Suppressor macrophage treated with lipopolysaccharide for 1 hour (primary cell): ENCODE data around the gene ITGB3.

ENCODE experiments used
- DNase-seq, 3 donors: peaks; one replicate each; pipeline ENCODE4 v3.0.0-alpha.2; 2020 to 2022

ITGB3 gene

DNA sequence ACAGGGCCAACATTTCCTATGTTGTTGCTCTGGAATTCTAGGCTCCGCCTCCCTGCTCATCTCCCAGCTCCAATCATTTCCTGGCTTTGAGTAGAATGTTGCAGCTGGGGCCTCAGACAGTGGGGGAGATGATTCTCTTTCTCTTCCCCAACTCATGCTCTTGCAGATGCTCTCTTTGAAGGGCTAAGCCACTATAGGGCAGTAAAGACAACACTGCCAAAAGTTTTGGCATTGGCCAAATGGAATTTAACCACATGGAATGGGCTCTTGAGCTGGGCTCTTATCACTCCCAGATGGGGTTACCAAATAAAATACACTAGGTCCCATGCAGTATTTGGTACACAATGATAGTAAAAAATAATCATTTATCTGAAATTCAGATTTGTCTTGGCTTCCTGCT, 50.6 kb downstream of the ITGB3 start:
- DNase-seq = no peak

DNA sequence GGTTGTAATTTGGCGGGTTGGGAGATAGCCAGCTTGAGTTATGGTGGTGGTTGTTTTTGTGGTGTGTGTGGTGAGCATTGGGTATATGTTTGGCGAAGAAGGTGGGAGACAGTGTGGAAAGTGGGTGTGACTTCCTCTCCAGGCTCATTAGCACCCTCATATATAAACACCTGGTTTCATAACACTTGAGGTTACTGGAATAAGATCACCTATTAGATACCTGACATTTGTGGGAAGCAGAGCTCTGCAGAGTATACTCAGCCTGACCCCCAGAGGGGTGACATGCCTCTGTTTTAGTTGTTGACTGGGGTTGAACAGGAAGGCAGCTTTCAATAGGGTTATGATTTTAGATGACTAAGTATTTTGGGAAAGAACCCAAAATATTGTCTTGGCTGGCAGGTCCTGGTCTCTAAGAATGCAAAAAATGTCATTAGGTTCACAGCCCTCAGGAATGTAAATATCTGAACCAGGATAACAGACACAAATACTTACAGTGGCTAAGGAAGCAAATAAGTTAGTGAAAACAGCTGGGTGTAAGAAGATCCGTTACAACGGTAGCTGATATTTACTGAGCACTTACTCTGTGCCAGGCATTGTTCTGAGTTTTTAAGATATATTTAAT, 51.8 kb downstream of the ITGB3 start:
- no peak for DNase-seq

DNA sequence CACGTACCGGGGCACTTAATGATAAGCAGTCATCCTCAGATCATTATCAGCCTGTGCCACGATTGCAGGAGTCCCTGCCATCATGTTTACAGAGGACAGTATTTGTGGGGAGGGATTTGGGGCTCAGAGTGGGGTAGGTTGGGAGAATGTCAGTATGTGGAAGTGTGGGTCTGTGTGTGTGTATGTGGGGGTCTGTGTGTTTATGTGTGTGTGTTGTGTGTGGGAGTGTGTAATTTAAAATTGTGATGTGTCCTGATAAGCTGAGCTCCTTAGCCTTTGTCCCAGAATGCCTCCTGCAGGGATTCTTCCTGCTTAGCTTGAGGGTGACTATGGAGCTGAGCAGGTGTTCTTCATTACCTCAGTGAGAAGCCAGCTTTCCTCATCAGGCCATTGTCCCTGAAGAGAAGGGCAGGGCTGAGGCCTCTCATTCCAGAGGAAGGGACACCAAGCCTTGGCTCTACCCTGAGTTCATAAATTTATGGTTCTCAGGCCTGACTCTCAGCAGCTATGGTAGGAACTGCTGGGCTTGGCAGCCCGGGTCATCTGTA, 56.6 kb downstream of the ITGB3 start:
- no peak for DNase-seq

DNA sequence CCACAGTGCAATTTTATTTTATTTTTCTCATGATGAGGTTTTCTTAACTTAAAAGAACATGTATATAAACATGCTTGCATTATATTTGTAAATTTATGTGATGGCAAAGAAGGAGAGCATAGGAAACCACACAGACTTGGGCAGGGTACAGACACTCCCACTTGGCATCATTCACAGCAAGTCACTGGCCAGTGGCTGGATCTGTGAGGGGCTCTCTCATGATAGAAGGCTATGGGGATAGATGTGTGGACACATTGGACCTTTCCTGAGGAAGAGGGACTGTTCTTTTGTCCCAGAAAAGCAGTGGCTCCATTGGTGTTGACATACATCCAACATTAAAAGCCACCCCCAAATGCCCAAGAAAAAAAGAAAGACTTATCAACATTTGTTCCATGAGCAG, 57.8 kb downstream of the ITGB3 start:
- DNase-seq = no peak

DNA sequence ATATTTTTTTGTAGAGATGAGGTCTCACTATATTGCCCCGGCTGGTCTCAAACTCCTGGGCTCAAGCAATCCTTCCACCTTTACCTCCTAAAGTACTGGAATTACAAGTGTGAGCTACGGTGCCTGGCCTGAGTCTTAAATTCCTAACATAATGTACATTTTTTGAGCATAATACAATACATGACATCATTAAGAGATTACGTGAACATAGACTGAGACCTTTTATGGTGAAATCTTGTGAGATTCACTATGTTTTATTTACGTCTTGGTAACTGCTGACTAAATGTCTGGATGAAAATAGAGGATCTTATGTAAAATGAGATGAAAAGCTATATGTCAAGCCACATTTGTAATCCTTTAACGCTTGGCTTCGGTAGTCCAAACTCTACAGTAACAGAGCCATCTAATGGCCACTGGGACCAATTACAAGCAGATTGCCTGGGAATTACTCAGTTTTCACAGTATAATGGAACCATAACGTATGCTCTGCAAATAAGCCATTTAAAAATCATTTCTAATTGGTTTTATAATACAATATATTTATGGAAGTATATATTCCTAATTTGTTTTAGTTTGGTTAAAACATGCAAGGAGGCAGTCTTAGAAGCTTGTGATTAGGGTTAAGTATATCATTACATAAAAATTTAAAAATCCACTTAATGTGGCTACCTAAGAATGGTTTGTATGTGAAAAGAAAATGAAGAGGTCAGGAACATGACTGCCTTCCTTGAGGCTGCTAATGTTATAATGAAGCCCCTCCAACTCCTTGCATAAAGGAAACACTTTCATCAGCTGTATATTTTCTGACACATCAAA, 62.0 kb downstream of the ITGB3 start:
- peak; percentile 70 to 90 (median 84) for DNase-seq

DNA sequence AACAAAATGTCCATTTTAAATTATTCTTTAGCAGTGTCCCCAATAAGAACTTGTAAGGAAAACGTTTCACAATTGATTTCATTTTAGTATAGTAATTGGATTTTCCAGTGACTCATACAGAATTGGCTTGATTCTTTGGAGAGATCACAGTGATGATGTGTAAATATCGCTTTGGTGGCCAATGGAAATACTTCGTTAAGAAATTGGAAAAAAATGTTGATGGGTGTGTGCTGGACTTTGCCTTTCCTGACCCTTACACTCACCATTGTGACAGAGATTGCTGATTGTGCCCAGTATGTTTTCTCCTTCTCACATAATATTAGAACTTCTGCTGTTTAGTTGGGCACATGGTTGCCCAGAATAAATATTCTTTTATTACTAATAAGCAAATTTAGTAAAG, 62.7 kb downstream of the ITGB3 start:
- peak; percentile 46 to 93 (median 80) for DNase-seq

DNA sequence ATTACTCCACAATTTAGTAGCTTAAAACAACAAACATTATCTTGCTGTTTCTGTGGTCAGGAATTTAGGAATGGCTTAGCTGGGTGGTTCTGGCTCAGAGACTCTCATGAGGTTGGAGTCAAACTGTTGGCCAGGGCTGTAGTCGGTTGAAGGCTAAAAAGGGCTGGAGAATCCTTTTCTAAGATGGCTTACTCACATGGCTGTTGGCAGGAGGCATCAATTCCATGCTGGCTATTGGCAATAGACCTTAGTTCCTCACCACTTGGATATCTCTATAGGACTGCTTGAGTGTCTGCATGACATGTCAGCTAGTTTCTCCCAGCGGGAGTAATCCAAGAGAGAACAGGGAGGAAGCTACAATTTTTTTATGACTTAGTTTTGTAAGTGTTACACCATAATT, 63.5 kb downstream of the ITGB3 start:
- no peak for DNase-seq

DNA sequence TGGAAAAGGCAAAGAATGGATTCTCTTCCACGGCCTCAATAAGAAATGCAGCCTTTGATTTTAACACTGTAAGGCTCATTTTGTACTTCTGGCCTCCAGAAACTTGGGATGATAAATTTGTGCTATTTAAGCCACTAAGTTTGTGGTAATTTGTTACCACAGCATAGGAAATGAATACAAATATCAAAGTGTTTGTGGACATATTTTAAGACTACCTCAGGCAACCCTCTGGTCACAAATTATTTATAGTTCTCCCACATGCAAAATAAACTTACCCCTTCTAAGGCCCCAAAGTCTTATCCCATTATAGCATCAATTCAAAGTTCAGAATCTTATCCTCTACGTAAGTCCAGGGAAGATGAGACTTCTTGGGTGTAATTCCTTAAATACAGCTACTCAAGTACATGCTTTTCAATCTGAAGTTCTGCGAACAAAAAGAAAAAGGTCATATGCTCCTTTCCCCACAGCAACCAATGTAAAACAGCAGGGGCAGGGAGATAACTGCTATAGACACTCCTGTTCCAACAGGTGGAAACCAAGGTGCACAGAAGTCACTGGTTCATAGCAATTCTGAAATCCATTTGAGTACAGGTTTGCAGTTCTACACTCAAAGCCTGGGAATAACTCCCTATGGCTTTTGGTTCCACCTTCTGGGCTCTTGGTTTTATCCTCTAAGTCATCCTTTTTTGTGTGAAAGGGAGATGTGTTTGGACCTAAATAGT, 64.7 kb downstream of the ITGB3 start:
- DNase-seq = no peak

DNA sequence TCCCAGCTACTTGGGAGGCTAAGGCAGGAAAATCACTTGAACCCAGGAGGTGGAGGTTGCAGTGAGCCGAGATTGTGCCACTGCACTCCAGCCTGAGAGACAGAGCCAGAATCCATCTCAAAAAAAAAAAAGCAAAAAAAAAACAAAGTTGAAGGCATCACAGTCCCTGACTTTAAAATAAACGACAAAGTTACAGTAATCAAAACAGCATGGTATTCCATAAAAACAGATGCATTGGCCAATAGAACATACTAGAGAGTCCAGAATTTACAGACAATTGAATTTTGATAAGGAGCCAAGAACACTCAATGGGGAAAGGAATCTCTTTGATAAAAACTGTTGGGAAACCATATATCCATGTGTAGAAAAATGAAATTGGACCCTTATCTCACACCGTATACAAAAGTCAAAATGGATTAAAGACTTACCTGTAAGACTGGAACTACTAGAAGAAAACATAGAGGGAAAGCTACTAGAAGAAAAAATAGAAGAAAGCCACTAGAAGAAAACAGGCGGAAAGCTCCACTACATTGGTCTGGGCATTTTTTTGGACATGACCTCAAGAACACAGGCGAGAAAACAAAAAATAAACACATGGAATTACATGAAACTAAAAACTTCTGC, 67.4 kb downstream of the ITGB3 start:
- DNase-seq = no peak

DNA sequence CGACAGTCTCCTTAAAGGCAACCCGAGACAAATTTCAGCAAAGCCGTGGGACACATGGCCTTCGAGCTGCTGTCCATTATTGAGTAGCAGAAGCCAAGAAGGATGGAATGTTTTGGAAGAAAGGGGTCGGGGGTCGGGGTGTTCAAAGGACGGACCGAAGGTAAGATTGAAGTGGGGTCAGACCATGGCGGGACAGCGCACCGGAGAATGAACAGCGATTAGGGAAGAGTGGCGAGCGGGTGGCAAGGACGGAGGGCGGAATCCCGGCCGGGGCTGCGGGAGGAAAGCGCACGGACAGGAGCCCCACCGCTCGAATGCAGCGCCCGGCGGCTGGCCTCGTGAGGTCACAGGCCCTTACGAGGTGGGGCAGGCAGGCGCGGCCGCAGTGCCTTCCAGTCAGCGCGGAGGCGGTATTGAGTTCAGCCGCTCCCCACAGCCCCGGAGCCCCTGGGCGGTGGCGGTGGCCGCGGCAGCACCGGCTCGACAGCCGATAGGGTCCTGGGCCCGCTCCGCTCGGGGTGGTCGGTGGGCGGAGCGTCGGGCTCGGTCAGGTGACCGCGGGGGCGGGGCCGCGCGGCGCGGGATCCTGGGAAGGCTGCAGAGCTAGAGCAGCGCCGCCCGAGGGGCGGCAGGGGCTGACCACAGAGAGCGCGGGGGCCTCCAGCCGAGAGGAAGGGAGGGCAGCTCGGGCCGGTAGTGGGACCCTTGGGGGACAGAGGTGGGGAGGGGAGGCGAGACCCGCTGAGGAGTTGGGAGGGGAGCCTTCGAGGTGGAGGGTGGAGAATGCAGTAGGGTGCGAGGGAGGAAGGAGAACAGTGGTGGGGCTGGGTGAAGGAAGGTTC, 70.0 kb downstream of the ITGB3 start, which contains the start of gene EFCAB13:
TSS of gene EFCAB13 (plus strand) at position 574 of the 842 bp plus-strand sequence. CDS start 4,399 bp downstream, outside the sequence.
- peak; percentile 77 to 92 (median 92) for DNase-seq

DNA sequence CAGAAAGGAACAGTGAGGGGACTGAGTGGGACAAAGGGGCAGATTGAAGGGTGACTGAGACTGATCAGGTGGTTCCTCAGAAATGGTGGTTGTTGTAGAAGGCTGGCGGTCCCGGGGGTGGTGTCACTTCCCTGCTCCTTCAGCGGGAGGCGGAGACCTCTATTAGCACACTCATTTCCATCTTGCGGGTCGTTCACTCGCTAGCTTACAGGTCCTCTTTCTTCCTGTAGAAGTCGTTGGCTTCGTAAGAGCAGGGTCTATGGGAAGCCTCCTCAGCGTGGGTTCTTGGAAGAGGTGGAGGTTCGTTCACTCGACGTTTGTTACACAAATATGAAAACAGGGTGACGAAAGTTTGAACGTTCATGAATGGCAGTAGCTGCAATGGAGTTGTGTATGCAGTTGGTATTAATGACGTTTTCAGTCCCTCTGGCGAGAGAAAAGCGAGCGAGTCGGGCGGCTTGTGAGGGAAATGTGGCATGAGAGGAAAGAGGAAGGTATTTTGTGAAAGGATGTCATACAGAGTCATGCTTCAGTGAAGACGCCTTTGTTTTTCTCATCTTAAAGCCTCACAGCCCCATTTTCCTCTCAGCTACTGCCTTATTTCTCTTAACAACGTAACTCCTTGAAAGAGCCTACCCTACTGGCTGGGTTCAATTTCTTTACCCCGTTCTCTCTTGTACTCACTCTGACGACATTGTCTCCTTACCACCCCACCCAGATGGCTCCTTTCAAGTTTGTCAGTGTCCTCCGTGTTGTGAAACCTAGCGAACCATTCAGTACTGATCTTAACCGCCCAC, 70.8 kb downstream of the ITGB3 start:
- peak; percentile 71 to 78 (median 78) for DNase-seq

DNA sequence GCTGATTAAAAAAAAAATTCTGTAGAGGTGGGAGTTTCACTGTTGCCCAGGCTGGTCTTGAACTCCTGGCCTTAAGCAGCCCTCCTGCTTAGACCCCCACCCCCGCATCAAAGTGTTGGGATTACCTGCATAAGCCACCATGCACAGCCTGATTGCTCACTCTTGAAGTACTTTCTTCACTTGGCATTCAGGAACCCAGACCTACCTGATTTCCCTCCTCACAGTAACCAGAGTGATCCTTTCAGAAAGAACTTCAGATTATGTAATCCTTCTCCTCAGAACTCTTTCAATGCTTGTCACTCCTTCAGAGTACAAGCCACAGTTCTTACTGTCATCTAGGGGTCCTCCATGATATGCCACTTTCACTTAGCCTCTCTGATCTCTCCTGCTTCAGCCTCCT, 71.5 kb downstream of the ITGB3 start:
- no peak for DNase-seq

DNA sequence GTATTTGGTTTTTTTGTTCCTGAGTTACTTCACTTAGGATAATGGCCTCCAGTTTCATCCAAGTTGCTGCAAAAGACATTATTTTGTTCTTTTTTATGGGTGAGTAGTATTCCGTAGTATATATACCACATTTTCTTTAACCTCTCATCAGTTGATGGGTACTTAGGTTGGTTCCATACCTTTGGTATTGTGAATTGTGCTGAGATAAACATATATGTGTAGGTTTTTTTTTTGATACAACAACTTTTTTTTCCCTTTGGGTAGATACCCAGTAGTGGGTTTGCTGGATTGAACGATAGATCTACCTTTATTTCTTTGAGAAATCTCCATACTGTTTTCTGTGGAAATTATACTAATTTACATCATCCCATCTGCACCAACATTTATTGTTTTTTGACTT, 76.9 kb downstream of the ITGB3 start:
- DNase-seq = no peak

DNA sequence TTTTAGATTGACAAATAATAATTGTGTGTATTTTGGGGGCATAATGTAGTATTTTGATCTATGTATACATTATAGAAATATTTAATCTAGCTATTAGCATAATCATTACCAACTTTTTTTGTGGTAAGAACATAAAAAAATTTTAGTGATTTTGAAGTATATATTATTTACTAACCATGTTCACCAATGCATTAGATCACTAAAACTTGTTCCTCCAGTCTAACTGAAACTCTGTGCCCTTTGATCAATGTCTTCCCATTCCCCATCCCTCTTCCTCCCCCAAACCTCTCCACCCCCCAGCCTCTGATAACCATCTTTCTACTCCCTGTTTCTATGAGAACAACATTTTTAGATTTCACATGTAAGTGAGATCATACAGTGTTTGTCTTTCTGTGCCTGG, 78.7 kb downstream of the ITGB3 start:
- DNase-seq = no peak

DNA sequence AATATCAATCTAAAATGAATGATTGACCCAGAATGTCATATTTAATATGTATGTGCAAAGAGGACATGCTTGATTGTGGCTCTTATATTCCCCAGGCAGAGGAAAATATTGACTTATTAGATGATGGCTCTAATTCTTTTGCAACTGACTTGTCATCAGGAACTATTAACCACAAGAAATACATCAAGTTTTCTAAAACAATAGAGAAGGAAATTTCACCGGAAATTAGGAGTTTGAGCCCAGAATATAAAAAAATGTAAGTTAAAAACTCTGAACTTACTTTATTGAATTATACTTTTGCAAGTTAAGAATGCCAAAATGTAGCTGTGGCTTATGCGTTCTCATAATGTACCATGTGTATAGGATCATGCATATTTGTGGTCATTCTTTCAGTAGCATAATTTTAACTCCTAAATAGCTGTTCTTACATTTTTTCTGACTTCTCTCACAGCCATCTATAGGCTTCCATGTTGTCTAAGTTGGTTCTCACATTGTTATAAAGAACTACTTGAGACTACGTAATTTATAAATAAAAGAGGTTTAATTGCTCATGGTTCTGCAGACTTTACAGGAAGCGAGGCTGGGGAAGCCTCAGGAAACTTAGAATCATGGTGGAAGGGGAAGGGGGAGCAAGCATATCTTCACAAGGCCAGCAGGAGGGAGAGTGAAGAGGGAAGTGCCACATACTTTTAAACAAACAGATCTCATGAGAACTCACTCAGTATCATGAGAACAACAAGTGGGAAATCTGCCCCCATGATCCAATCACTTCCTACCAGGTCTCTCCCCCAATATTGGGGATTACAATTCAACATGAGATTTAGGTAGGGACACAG, 81.7 kb downstream of the ITGB3 start:
- no peak for DNase-seq

DNA sequence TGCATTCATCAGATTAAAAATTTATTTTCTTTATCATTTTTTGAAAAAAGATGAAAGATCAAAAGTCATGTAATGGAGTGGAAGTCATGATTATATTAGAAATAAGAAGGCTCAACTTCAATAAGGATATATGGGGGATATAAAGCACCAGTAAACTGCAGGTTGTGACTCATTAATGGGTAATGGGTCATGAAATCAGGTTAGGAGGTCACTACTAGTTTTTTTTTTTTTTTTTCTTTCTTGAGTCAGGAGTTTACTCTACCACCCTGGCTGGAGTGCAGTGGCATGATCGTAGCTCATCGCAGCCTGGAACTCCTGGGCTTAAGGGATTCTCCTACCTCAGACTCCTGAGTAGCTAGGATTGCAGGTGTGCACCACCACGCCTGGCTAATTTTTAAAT, 84.4 kb downstream of the ITGB3 start:
- DNase-seq = no peak

DNA sequence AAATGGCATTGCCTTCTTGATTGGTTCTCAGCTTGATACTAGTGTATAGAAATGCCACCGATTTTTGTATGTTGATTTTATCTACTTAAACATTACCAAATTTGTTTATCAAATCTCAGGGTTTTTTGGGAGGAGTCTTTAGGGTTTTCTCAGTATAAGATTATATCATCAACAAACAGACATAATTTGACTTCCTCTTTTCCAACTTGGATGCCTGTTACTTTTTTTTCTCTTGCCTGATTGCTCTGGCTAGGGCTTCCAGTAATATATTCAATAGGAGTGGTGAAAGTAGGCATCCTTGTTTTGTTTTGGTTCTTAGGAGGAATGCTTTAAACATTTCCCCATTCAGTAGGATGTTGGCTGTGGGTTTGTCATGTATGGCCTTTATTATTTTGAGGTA, 99.2 kb downstream of the ITGB3 start:
- peak in 2 of 3 donors; percentile 30 to 31 for DNase-seq

DNA sequence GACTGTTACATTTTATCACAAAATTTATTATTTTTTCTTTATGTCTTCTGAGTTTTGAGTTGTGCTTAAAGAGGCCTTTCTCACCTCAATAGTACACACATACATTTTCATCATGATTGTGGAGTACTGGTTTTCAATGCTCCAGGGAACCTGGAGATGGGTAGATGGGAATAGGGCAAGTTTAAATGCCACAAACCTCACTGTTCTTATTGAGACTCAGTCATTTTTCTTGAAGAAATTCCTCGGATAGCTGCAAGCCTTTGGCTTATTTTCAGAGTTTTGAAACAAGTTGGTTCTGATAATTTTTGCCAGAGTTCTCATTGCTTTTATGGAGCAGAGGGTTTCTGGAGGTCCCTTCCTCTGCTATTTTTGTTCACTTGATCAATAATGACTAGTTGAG, 105.0 kb downstream of the ITGB3 start:
- DNase-seq = no peak
